HG02840 (cell line): ENCODE measurements around the gene HPCAL1.
"Not testable (repeated sequence)": the region's sequence is repeated elsewhere in the genome, so short reads cannot be mapped to it uniquely, and the experiment has no call there.

Experiments
- ATAC-seq: cut with Tn5 transposase; IDR thresholded peaks from one replicate; pipeline ENCODE4 v1.9.1; 2021; ENCODE audit warnings: mild to moderate bottlenecking, moderate library complexity, moderate number of reproducible peaks; ENCODE audit not compliant: unreplicated experiment, low FRiP score

HPCAL1 gene

DNA sequence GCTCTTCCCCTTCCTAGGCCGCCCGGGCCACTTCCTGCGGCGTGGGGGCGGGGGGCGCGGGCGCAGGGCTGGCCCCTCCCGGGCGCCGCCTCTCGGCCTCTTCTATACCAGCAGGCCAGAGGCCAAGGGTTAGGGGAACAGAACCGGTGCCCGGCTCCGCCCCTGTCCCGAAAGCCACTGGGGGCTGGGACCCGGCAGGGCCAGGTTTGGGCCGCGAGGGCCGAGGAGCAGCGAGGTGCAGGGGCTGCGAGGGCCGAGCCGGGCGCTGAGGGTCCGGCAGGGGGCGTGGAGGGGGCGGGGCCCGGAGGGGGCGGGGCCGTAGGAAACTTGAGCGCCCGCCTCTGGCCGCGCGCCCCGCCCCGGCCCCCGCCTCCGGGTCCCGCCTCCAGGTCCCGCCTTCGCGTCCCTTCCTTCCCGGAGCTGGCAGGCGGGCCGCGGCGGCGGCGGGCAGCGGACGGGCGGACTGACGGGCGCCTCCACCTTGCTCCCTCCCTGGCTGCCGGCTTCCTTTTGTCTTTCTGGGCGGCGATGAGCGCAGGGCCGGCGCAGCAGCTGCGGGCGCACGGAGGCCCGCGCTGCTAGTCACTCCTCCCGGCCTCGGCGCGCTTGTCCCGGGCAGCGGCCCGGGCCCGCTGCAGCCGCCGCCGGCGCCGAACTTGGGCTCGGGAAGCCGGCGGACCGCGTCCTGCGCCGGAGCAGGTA is at the start of gene HPCAL1:
Gene HPCAL1, plus strand, starts transcription at position 426 of the 702 bp plus-strand sequence. CDS start 116,854 bp downstream, outside the sequence.
- peak; percentile 82 for ATAC-seq

GRCh38 chr2:10253596-10254372 is 48.9 kb upstream of the HPCAL1 start:
- ATAC-seq: no peak

GRCh38 chr2:10254373-10255188 is 48.1 kb upstream of the HPCAL1 start:
- ATAC-seq: no peak

- ATAC-seq: no peak
These were observed 47.3 kb upstream of the HPCAL1 start for GRCh38 chr2:10255189-10256030.

DNA sequence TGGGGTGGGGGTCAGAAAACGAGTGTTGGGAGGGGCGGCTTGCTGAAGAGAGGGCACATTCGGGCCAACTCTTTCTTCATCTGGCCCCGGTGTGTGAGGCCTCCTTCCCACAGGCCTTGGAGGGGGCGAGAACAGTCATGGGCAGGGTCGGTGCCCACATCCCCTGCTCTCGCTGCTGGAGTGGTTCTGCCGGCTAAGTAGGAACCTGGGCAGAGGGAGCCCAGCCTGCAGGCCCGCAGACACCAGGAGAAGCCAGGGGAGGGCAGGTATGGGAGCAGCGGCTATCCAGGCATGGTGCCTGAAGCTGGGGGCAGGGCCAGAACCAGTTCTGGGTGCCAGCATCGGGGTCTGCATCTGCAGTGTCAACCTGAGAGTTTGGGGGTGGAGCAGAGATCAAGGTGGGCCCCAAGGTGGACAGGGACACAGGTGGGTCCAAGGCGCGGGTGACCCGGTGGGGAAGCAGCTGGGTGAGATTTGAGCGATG is 46.6 kb upstream of the HPCAL1 start:
- ATAC-seq: no peak

DNA sequence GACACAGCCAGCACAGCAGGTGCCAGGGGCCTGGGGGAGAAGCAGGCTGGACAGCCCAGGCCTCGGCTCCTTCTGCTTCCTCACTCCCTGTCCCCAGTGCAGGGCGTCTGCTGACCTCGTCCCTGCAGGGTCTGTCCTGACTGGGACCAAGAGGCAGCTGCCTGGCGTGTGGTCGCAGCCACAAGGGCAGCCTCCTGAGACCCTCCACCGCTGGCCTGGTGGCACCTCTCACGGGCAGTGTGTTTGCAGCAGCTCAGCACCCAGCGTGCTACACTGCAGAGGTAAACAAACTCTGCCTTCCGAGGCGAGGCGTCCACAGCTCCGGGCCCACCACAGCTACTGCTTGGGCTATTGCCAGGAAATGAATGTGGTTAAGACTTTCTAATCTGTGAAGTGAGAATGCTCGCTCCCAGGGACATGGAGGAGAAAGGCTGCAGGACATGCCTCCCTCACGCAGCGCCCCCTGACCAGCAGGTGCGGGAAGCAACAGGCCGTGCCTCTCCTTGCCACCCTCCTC is 46.1 kb upstream of the HPCAL1 start:
- ATAC-seq: no peak

DNA sequence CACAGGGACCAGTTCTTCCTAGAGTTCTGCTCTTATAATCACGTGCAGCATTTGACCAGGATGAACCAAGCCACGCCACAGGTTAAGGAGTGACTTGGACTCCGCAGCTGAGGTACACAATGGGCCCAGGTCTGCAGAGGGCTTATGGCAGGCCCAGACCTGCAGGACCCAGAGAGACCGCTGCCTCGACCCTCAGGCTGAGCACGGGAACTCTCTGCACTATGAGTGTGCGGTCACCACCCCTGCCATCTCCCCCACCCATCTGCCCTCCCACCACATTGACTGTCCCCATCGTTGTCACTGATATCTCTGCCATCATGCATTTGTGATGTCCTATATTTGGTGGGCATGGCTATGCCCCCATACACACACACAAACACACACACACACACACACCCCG is 45.7 kb upstream of the HPCAL1 start:
- ATAC-seq: no peak

DNA sequence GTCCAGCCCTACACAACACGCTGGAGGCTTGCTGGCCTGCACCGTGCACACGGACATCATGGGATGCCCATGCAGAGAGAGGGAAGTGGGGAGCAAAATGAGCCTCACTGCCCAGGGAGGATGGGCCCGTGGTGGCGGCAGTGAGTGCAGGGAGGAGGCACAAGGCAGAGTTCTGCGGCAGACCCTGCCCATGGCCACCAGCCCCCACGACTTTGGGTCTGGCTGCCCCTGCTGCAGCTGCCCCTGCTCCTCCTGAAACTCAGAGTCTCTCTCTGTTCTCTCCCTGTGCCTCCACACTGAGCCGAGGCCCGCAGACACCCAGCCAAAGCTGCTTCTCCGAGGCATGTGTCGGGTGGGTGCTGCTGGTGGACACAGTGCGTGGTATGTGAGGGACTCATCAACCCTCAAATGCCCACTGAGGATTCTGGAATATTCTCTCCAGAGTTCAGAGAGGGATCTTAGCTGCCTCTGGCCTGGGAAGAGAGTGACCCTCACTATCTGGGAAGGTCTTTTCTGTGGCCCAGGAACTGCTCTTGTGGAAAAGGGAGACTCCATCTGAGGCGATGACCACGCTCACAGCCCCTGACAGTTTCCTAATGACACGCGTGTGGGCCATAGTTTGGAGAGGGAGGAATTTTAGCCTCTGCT is 45.1 kb upstream of the HPCAL1 start:
- no peak for ATAC-seq

- no peak for ATAC-seq
These were observed 44.4 kb upstream of the HPCAL1 start for GRCh38 chr2:10258326-10258725.

DNA sequence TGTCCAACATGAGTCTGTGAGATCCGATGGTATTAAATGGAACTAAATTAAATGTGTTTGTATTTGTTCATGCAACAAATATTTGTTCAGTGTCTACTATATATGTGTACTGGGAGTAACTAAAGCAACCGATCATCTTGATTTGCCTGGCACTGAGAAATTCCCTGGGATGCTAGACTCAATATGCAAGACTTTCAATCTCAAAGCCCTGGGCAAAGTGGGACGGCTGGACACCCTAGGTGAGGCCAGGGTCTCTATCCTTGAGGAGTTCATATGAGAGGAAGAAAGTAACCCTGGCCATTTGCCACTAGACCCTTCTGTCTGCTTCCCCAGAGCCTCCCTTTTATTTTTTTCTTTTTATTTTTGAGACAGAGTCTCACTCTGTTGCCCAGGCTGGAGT is 44.0 kb upstream of the HPCAL1 start:
- no peak for ATAC-seq

GRCh38 chr2:10260130-10260529 is 42.6 kb upstream of the HPCAL1 start:
- no peak for ATAC-seq

GRCh38 chr2:10263526-10263925 is 39.2 kb upstream of the HPCAL1 start:
- not testable (repeated sequence) for ATAC-seq

- ATAC-seq: no peak
These were observed 38.0 kb upstream of the HPCAL1 start for GRCh38 chr2:10264506-10265328.

DNA sequence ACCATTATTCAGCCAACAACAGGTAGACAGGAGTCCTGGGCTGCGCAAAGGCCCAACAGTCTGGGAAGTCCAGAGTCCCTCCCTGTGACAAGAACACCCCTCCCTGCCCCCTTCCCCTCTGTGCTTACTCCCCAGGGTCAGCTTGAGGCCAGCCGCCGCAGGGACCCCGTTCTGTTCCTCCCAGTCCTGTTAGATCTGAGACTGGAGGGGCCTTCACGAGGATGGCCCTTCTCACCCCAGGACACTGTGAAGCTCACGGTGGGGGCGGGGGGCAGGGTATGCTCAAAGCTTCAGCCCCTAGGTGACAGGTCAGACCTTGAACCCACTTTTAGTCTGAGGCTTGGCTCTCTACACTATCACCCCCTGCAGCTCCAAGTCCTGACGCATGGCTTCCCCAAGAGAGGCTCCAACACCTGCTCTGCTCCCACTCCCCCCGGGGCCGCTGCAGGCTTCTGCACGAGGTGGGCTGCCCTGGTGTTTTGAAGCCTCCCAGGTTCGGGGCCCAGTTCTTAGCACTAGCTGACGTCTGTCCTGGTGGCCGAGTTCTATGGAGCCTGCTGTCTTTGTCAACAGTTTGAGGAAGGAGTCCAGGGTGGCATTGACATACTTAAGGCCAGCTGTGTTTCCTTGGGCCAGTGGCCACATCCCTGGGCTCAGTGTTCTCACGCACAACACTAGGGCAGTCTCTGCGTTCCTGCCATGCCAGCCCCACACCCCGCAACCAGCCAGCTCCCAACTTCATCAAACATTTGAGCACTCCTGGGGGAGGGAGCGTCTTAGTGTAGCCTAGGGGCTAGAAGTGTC is 37.2 kb upstream of the HPCAL1 start:
- no peak for ATAC-seq

DNA sequence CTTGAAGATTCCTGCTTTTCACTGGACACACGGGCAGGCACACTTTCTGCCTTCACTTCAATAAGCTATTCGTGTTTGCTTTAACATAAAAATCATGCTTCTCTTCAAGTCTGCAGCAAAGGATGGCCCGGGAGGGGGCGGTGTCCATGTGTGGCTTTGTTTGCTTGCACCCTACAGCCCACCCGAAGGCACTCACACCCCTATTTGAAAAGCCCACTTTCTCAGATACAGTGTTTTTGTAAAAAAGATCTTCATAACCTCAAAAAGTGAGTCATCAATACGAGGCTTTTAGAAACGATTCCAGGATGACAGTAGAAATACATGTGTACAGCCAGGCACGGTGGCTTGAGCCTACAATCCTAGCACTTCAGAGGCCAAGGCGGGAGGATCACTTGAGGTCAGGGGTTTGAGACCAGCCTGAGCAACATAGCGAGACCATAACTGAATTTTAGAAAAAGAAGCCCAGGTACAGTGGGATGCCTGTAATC is 36.5 kb upstream of the HPCAL1 start:
- ATAC-seq: no peak

- no peak for ATAC-seq
These were observed 35.7 kb upstream of the HPCAL1 start for GRCh38 chr2:10267036-10267435.
